DND-41 (cell line): Measurements from ENCODE around the gene PHKB.

Experiments used
- ATAC-seq: fragments of 200-7000 bp; cut with Tn5 transposase; 3 replicates; pipeline ENCODE4 v1.9.1; 2021; ENCODE audit warnings: low read depth; ENCODE audit not compliant: insufficient read depth
- DNase-seq: peaks from one replicate; pipeline ENCODE4 v3.0.0-alpha.2; 2020
- H2AFZ ChIP-seq: 2 replicates; pipeline ENCODE4 v1.6.0; 2012; ENCODE audit warnings: low read depth, low read length
- H3K27ac ChIP-seq: 2 replicates; pipeline ENCODE4 v1.5.1; 2012; ENCODE audit warnings: low read length, inconsistent platforms
- H3K27me3 ChIP-seq: fragments of 200-600 bp; sonication (generic); 2 replicates; pipeline ENCODE4 v1.6.0; 2012; ENCODE audit warnings: low read length, mild to moderate bottlenecking, inconsistent platforms; ENCODE audit not compliant: insufficient read depth, poor library complexity
- H3K36me3 ChIP-seq: 2 replicates; pipeline ENCODE4 v1.5.1; 2012; ENCODE audit warnings: low read length, inconsistent platforms; ENCODE audit not compliant: insufficient read depth
- H3K4me1 ChIP-seq: 2 replicates; pipeline ENCODE4 v1.5.1; 2012; ENCODE audit warnings: mild to moderate bottlenecking, low read length; ENCODE audit not compliant: insufficient read depth
- H3K4me2 ChIP-seq: 2 replicates; pipeline ENCODE4 v1.6.0; 2012; ENCODE audit warnings: mild to moderate bottlenecking, moderate library complexity, low read length, inconsistent platforms; ENCODE audit not compliant: insufficient read depth
- H3K4me3 ChIP-seq, 2 experiments: fragments of 200-600 bp in 1 of 2; shearing (Covaris generic) in 1 of 2; 2 replicates each; pipeline ENCODE4 v1.5.1; 2012 to 2016; ENCODE audit warnings: inconsistent platforms in 2 of 2, low read length in 2 of 2, mild to moderate bottlenecking in 2 of 2, low read depth in 1 of 2, moderate library complexity in 1 of 2
- H3K79me2 ChIP-seq: 2 replicates; pipeline ENCODE4 v1.6.0; 2012; ENCODE audit warnings: low read length, inconsistent platforms; ENCODE audit not compliant: insufficient read depth
- H3K9ac ChIP-seq: 2 replicates; pipeline ENCODE4 v1.6.0; 2012; ENCODE audit warnings: low read depth, mild to moderate bottlenecking, inconsistent platforms, low read length, moderate library complexity
- H3K9me3 ChIP-seq: 2 replicates; pipeline ENCODE4 v1.5.1; 2012; ENCODE audit warnings: low read length, moderate library complexity, mild to moderate bottlenecking, inconsistent platforms; ENCODE audit not compliant: insufficient read depth, severe bottlenecking
- H4K20me1 ChIP-seq: 2 replicates; pipeline ENCODE4 v1.6.0; 2012; ENCODE audit warnings: low read length; ENCODE audit not compliant: insufficient read depth
- CTCF ChIP-seq: IDR thresholded peaks from 2 replicates; pipeline ENCODE4 v1.5.1; 2012; ENCODE audit warnings: borderline replicate concordance, low read length, moderate library complexity, mild to moderate bottlenecking; ENCODE audit not compliant: poor library complexity, severe bottlenecking; ENCODE audit errors: extremely low read depth
- EZH2 ChIP-seq: IDR thresholded peaks from 3 replicates; pipeline ENCODE4 v1.6.1; 2012; ENCODE audit warnings: borderline replicate concordance, low read depth, mild to moderate bottlenecking, moderate library complexity, low read length, inconsistent platforms; ENCODE audit not compliant: severe bottlenecking

PHKB gene

GRCh38 chr16:47571711-47572110, 110.6 kb downstream of the PHKB start:
- Histone ChIP-seq H3K36me3 (peaks cover 7% of the 10 kb centered on the region; the same call in 1 of the 2 replicates), H2AFZ (no peak overlapping the region), H3K27ac (no peak overlapping the region), H3K4me1 (peaks cover 26% of the 10 kb centered on the region), H3K4me3 (no peak overlapping the region), H3K79me2 (0 out of 2 replicates have a peak, but pooled peaks cover 9% of the 10 kb centered on the region), H3K4me2 (no peak overlapping the region), H3K9ac (no peak overlapping the region), H3K9me3 (no peaks in the 10 kb centered on the region), H4K20me1 (no peaks in the 10 kb centered on the region; the same call in 1 of the 2 replicates), H3K27me3 (no peaks in the 10 kb centered on the region)
- no peak for TF ChIP-seq CTCF
- no peak for TF ChIP-seq EZH2
- DNase-seq, result no peak
- ATAC-seq, result no peak

GRCh38 chr16:47574091-47575054, 113.2 kb downstream of the PHKB start:
- H3K36me3 ChIP-seq, result peaks cover 7% of the 10 kb centered on the region; the same call in 1 of the 2 replicates
- H4K20me1 ChIP-seq, result no peaks in the 10 kb centered on the region; the same call in 1 of the 2 replicates
- H2AFZ ChIP-seq, result no peak overlapping the region
- no peak overlapping the region for H3K9ac ChIP-seq
- TF ChIP-seq EZH2, result no peak
- no peak for TF ChIP-seq CTCF
- H3K9me3 ChIP-seq, result no peaks in the 10 kb centered on the region
- ATAC-seq (peak; percentile 72), DNase-seq (peak; percentile 20)
- no peak overlapping the region for H3K27ac ChIP-seq
- no peak overlapping the region for H3K4me3 ChIP-seq
- no peaks in the 10 kb centered on the region for H3K27me3 ChIP-seq
- H3K4me1 ChIP-seq, result peaks cover 13% of the 10 kb centered on the region
- H3K4me2 ChIP-seq, result no peak overlapping the region
- H3K79me2 ChIP-seq, result 0 out of 2 replicates have a peak, but pooled peaks cover 6% of the 10 kb centered on the region

- H4K20me1 ChIP-seq, result no peaks in the 10 kb centered on the region
- no peaks in the 10 kb centered on the region for H3K27me3 ChIP-seq
- no peak overlapping the region for H3K9ac ChIP-seq
- H3K79me2 ChIP-seq, result no peaks in the 10 kb centered on the region
- H3K27ac ChIP-seq, result no peak overlapping the region
- H3K36me3 ChIP-seq, result peaks cover 10% of the 10 kb centered on the region; the same call in 1 of the 2 replicates
- H3K4me2 ChIP-seq, result no peak overlapping the region
- no peaks in the 10 kb centered on the region for H3K9me3 ChIP-seq
- ATAC-seq (no peak), DNase-seq (no peak)
- no peak overlapping the region for H2AFZ ChIP-seq
- TF ChIP-seq CTCF, result no peak
- no peak for TF ChIP-seq EZH2
- no peak overlapping the region for H3K4me3 ChIP-seq
- H3K4me1 ChIP-seq, result peaks cover 13% of the 10 kb centered on the region
Measured at GRCh38 chr16:47577029-47577428, 115.9 kb downstream of the PHKB start.
